ENCODE results near the gene FZD4. TPM values are rescaled to one million over a fixed set of nuclear protein-coding genes. Genes with fewer than 3 reads are reported as not detected.

The FZD4 gene
- total and polyA plus RNA-seq, 10 of the 15 experiments (the other 5 are each of a cell fraction or from before 2014, with no cell fraction given) = under 0.01 to 0.13 (median 0.01) TPM; not detected in 6

GRCh38 chr11:86987679-86988078 is 32.5 kb upstream of the FZD4 start:
- H4K20me1 ChIP-seq (ENCODE audit: control insufficient read depth, insufficient read depth) = no peaks in the 10 kb centered on the region
- ChIA-PET SMC1A (ENCODE audit: uncharacterized antibody, unreplicated experiment) (no interaction called here), POLR2A (no interaction called here), CTCF (interaction anchor here (0.9 to 1.0 kb wide), 2 partner anchors 49 to 54 kb away, joined by 3 to 4 read pairs; no protein-coding TSS in a partner anchor), RAD21 (ENCODE audit: unreplicated experiment) (no interaction called here)
- H2AFZ ChIP-seq (ENCODE audit: control insufficient read depth, low read depth, low read length) = no peak overlapping the region
- 36% methylated on average over 1 of the region's 1 CpG for WGBS (ENCODE audit: insufficient coverage, insufficient replicate concordance, low lambda C conversion rate, missing lambda C conversion rate)
- H3K79me2 ChIP-seq (ENCODE audit: control insufficient read depth, insufficient read depth, low read length) = no peaks in the 10 kb centered on the region
- no peaks in the 10 kb centered on the region for H3K9me3 ChIP-seq (replicated peaks; ENCODE audit: control insufficient read depth, insufficient read depth, low read length)
- no peak for ATAC-seq
- FAIRE-seq = no peak
- no peak overlapping the region for H3K4me3 ChIP-seq
- no peaks in the 10 kb centered on the region for H3K36me3 ChIP-seq (ENCODE audit: control insufficient read depth in 2 of 2, insufficient read depth in 2 of 2, low read length in 1 of 2)
- no peak overlapping the region for H3K27ac ChIP-seq (ENCODE audit: control insufficient read depth, insufficient read depth)
- no TSS peak for BruUV-seq (replicated peaks)
- no peak overlapping the region for H3K9ac ChIP-seq (ENCODE audit: control insufficient read depth, insufficient read depth, low read length)
- in situ Hi-C loops (cut with MboI) = no loop called here
- no peaks in the 10 kb centered on the region for H3K4me1 ChIP-seq (ENCODE audit: control insufficient read depth, insufficient read depth, low read length)
- H3K27me3 ChIP-seq (replicated peaks in 1 of 2; ENCODE audit: control insufficient read depth in 2 of 2, insufficient read depth in 2 of 2, low read length in 1 of 2) = no peaks in the 10 kb centered on the region; a peak in 1 of 4 replicates
- no peak overlapping the region for H3K4me2 ChIP-seq (ENCODE audit: control insufficient read depth, insufficient read depth)
- intact Hi-C loops (cut with micrococcal nuclease; ENCODE audit: unreplicated experiment) = no loop called here
- no peak for DNase-seq (ENCODE audit: low read depth, low spot score)
- TF ChIP-seq, protein P1, sequence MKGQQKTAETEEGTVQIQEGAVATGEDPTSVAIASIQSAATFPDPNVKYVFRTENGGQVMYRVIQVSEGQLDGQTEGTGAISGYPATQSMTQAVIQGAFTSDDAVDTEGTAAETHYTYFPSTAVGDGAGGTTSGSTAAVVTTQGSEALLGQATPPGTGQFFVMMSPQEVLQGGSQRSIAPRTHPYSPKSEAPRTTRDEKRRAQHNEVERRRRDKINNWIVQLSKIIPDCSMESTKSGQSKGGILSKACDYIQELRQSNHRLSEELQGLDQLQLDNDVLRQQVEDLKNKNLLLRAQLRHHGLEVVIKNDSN (IDR thresholded peaks at IDR 0.05; ENCODE audit: borderline replicate concordance, extremely low read length, insufficient read depth, low read depth, low read length) = no peak
- TF ChIP-seq EGR1 (IDR thresholded peaks at IDR 0.05; ENCODE audit: borderline replicate concordance in 1 of 2, low read depth in 2 of 2, low read length in 2 of 2) (no peak), ATF7 (IDR thresholded peaks at IDR 0.05; ENCODE audit: low read depth) (no peak), SREBF1 (IDR thresholded peaks at IDR 0.05; ENCODE audit: low read length) (no peak), PAX8 (IDR thresholded peaks at IDR 0.05) (no peak), CREM (IDR thresholded peaks at IDR 0.05; ENCODE audit: low read depth) (no peak), TCF12 (IDR thresholded peaks at IDR 0.05; ENCODE audit: low read depth, low read length) (no peak), JUND (IDR thresholded peaks at IDR 0.05; ENCODE audit: low read depth, low read length) (no peak), ZNF592 (IDR thresholded peaks at IDR 0.05) (no peak), IKZF1 (conservative IDR thresholded peaks at IDR 0.05) (no peak), TBL1XR1 (IDR thresholded peaks at IDR 0.05; ENCODE audit: low read depth, low read length) (no peak), SMC3 (IDR thresholded peaks at IDR 0.05; ENCODE audit: borderline replicate concordance, low read length) (no peak)
- TF ChIP-seq, protein P2, sequence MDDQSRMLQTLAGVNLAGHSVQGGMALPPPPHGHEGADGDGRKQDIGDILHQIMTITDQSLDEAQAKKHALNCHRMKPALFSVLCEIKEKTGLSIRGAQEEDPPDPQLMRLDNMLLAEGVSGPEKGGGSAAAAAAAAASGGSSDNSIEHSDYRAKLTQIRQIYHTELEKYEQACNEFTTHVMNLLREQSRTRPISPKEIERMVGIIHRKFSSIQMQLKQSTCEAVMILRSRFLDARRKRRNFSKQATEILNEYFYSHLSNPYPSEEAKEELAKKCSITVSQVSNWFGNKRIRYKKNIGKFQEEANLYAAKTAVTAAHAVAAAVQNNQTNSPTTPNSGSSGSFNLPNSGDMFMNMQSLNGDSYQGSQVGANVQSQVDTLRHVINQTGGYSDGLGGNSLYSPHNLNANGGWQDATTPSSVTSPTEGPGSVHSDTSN (IDR thresholded peaks at IDR 0.05; ENCODE audit: insufficient replicate concordance, low read depth, low read length) = no peak
- TF ChIP-seq, protein P3, sequence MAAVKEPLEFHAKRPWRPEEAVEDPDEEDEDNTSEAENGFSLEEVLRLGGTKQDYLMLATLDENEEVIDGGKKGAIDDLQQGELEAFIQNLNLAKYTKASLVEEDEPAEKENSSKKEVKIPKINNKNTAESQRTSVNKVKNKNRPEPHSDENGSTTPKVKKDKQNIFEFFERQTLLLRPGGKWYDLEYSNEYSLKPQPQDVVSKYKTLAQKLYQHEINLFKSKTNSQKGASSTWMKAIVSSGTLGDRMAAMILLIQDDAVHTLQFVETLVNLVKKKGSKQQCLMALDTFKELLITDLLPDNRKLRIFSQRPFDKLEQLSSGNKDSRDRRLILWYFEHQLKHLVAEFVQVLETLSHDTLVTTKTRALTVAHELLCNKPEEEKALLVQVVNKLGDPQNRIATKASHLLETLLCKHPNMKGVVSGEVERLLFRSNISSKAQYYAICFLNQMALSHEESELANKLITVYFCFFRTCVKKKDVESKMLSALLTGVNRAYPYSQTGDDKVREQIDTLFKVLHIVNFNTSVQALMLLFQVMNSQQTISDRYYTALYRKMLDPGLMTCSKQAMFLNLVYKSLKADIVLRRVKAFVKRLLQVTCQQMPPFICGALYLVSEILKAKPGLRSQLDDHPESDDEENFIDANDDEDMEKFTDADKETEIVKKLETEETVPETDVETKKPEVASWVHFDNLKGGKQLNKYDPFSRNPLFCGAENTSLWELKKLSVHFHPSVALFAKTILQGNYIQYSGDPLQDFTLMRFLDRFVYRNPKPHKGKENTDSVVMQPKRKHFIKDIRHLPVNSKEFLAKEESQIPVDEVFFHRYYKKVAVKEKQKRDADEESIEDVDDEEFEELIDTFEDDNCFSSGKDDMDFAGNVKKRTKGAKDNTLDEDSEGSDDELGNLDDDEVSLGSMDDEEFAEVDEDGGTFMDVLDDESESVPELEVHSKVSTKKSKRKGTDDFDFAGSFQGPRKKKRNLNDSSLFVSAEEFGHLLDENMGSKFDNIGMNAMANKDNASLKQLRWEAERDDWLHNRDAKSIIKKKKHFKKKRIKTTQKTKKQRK (IDR thresholded peaks at IDR 0.05; ENCODE audit: low read depth, low read length) = no peak

All from GM12878 (cell line).